Measurements from ENCODE around the gene CHN1. TPM values are rescaled to one million over a fixed set of nuclear protein-coding genes. Genes with fewer than 3 reads are reported as not detected.

The CHN1 gene
- total and polyA plus RNA-seq, 2 of the 8 experiments (the other 6 are each of a cell fraction or from before 2014, with no cell fraction given): 54.0 to 65.7 TPM

DNA sequence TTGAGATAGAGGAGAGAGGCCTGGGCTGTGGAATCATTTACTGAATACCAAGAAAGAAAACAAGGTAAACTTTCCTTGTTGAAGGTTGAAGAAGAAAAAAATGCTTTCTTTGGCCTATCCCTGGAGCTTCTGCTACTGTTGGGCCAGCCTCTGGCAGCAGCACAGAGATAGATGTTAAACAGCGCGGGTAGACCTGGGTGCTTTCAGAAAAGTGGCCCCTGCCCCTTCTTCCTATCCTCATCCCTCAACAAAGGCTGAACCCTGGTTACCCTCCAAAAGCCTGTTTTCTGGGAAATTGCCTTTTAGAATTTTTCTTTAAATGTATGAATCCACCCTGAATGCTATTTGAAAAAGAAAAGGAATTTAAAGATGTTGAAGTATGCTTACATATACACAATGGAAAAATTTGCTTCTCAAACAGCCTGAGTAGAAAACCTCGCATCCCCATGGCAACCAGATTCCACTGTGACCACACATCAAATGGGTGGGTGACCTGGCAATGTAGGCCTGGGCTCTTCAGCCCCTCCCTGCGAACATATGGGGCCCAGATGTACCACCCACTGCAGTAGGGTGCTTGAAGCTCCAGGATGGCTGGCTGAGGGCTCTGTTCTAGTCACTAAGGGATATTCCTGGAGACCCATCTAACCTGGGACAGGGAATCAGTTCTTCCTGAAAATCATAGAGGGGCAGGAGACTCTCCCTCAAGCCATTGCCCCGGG lies 217.5 kb downstream of the CHN1 start (continued):
- 0 out of 2 replicates have a peak, but pooled peaks have one; percentile 46 for TF ChIP-seq ATF2 (IDR thresholded peaks at IDR 0.05; ENCODE audit: low read length)

All from H1 (cell line).